ENCODE measurements around the gene DEFB132. TPM values are rescaled to one million over a fixed set of nuclear protein-coding genes. Genes with fewer than 3 reads are reported as not detected.

The DEFB132 gene
- total RNA-seq, 2 experiments from 2014 or later = not detected

GRCh38 chr20:227439-228105 lies 30.0 kb upstream of the DEFB132 start:
- CTCF ChIA-PET = interaction anchor here (1.8 to 5.2 kb wide), 4 partner anchors 14 to 103 kb away, joined by 5 to 25 read pairs (median 8); no protein-coding TSS in a partner anchor
- peaks cover 18% of the 10 kb centered on the region for H3K4me1 Mint-ChIP-seq (ENCODE audit: low read depth)

GRCh38 chr20:235891-236290 lies 21.6 kb upstream of the DEFB132 start:
- H3K27me3 Mint-ChIP-seq = no peaks in the 10 kb centered on the region
- H3K9me3 Mint-ChIP-seq = no peaks in the 10 kb centered on the region
- no peak for TF ChIP-seq CTCF (IDR thresholded peaks at IDR 0.05)
- ChIA-PET CTCF (no interaction called here), POLR2A (no interaction called here)
- no peak for DNase-seq
- H3K36me3 Mint-ChIP-seq (ENCODE audit: low read depth) = no peaks in the 10 kb centered on the region
- H3K4me3 Mint-ChIP-seq = no peak overlapping the region
- no peak overlapping the region for H3K27ac Mint-ChIP-seq
- H3K4me1 Mint-ChIP-seq (ENCODE audit: low read depth) = peaks cover 14% of the 10 kb centered on the region
- no peak for ATAC-seq
- intact Hi-C loops (cut with micrococcal nuclease) = no loop called here

More at GRCh38 chr20:227439-228105, 30.0 kb upstream of the DEFB132 start:
- peaks cover 4% of the 10 kb centered on the region for H3K9me3 Mint-ChIP-seq
- intact Hi-C loops (cut with micrococcal nuclease) = no loop called here
- no peak for TF ChIP-seq CTCF (IDR thresholded peaks at IDR 0.05)
- no peak overlapping the region for H3K4me3 Mint-ChIP-seq
- peaks cover 2% of the 10 kb centered on the region for H3K27me3 Mint-ChIP-seq
- ATAC-seq = peak; percentile 60
- DNase-seq = no peak
- POLR2A ChIA-PET = interaction anchor here (1.0 to 1.5 kb wide), 4 partner anchors 10 to 117 kb away, joined by 3 read pairs; no protein-coding TSS in a partner anchor
- no peaks in the 10 kb centered on the region for H3K36me3 Mint-ChIP-seq (ENCODE audit: low read depth)
- H3K27ac Mint-ChIP-seq = peak overlapping the region; percentile 30

GRCh38 chr20:237489-237888 lies 20.0 kb upstream of the DEFB132 start:
- CTCF ChIA-PET = interaction anchor here (1.6 to 2.5 kb wide), 3 partner anchors 29 to 93 kb away, joined by 5 to 16 read pairs (median 8); no protein-coding TSS in a partner anchor
- ATAC-seq = peak; percentile 79

GRCh38 chr20:237929-238328 lies 19.6 kb upstream of the DEFB132 start:
- H3K36me3 Mint-ChIP-seq (ENCODE audit: low read depth) = no peaks in the 10 kb centered on the region
- no peak for DNase-seq
- peak overlapping the region; percentile 58 for H3K4me3 Mint-ChIP-seq
- H3K9me3 Mint-ChIP-seq = no peaks in the 10 kb centered on the region
- ChIA-PET POLR2A (interaction anchor here (0.8 to 1.2 kb wide), 3 partner anchors 11 to 30 kb away, joined by 3 to 4 read pairs (median 4); partner anchors contain the start of gene DEFB129), CTCF (interaction anchor here (1.6 to 2.5 kb wide), 3 partner anchors 29 to 93 kb away, joined by 5 to 16 read pairs (median 8); no protein-coding TSS in a partner anchor)
- H3K27ac Mint-ChIP-seq = peak overlapping the region; percentile 84
- TF ChIP-seq CTCF (IDR thresholded peaks at IDR 0.05) = no peak
- ATAC-seq = peak; percentile 77
- intact Hi-C loops (cut with micrococcal nuclease) = no loop called here
- H3K4me1 Mint-ChIP-seq (ENCODE audit: low read depth) = peaks cover 14% of the 10 kb centered on the region
- H3K27me3 Mint-ChIP-seq = no peaks in the 10 kb centered on the region

More at GRCh38 chr20:237489-237888, 20.0 kb upstream of the DEFB132 start:
- no peak for TF ChIP-seq CTCF (IDR thresholded peaks at IDR 0.05)
- no peaks in the 10 kb centered on the region for H3K36me3 Mint-ChIP-seq (ENCODE audit: low read depth)
- POLR2A ChIA-PET = interaction anchor here (0.8 to 1.2 kb wide), 3 partner anchors 11 to 31 kb away, joined by 3 to 4 read pairs (median 4); partner anchors contain the start of gene DEFB129
- H3K4me3 Mint-ChIP-seq = peak overlapping the region; percentile 58
- H3K27ac Mint-ChIP-seq = peak overlapping the region; percentile 84
- DNase-seq = peak; percentile 41
- no peaks in the 10 kb centered on the region for H3K9me3 Mint-ChIP-seq
- H3K4me1 Mint-ChIP-seq (ENCODE audit: low read depth) = peaks cover 14% of the 10 kb centered on the region
- H3K27me3 Mint-ChIP-seq = no peaks in the 10 kb centered on the region
- intact Hi-C loops (cut with micrococcal nuclease) = no loop called here

- CTCF ChIA-PET = interaction anchor here (0.7 to 1.1 kb wide), 2 partner anchors 16 to 22 kb away, joined by 3 read pairs; no protein-coding TSS in a partner anchor
- H3K36me3 Mint-ChIP-seq (ENCODE audit: low read depth) = no peaks in the 10 kb centered on the region
- no peak for ATAC-seq
These were observed 14.6 kb upstream of the DEFB132 start for GRCh38 chr20:242905-243304.

More at GRCh38 chr20:242905-243304, 14.6 kb upstream of the DEFB132 start:
- Mint-ChIP-seq H3K4me1 (ENCODE audit: low read depth) (peaks cover 7% of the 10 kb centered on the region), H3K4me3 (no peak overlapping the region), H3K27ac (no peak overlapping the region), H3K27me3 (no peaks in the 10 kb centered on the region), H3K9me3 (no peaks in the 10 kb centered on the region)
- DNase-seq = no peak
- no peak for TF ChIP-seq CTCF (IDR thresholded peaks at IDR 0.05)
- intact Hi-C loops (cut with micrococcal nuclease) = no loop called here
- POLR2A ChIA-PET = no interaction called here

Measured in activated CD8-positive, alpha-beta T cell treated with anti-CD3 and anti-CD28 coated beads for 36 hours (primary cell).